Amniotic stem cell (primary cell): ENCODE results near the gene PGAM2.

Experiments
- DNase-seq: peaks from one replicate; lab custom pipeline; 2025; lab: John Stamatoyannopoulos, UW

Gene PGAM2

GRCh38 chr7:44064791-44065430, 456 bp downstream of the PGAM2 start:
- DNase-seq, result no peak

- DNase-seq, result no peak
Measured at GRCh38 chr7:44063894-44064651, 1.3 kb downstream of the PGAM2 start.

GRCh38 chr7:44063547-44063893, 1.8 kb downstream of the PGAM2 start:
- no peak for DNase-seq

- DNase-seq, result no peak
Measured at GRCh38 chr7:44062903-44063295, 2.5 kb downstream of the PGAM2 start.

- DNase-seq, result no peak
Measured at GRCh38 chr7:44062180-44062902, 3.0 kb downstream of the PGAM2 start.

- no peak for DNase-seq
Measured at GRCh38 chr7:44061645-44062179, 3.7 kb downstream of the PGAM2 start.

DNA sequence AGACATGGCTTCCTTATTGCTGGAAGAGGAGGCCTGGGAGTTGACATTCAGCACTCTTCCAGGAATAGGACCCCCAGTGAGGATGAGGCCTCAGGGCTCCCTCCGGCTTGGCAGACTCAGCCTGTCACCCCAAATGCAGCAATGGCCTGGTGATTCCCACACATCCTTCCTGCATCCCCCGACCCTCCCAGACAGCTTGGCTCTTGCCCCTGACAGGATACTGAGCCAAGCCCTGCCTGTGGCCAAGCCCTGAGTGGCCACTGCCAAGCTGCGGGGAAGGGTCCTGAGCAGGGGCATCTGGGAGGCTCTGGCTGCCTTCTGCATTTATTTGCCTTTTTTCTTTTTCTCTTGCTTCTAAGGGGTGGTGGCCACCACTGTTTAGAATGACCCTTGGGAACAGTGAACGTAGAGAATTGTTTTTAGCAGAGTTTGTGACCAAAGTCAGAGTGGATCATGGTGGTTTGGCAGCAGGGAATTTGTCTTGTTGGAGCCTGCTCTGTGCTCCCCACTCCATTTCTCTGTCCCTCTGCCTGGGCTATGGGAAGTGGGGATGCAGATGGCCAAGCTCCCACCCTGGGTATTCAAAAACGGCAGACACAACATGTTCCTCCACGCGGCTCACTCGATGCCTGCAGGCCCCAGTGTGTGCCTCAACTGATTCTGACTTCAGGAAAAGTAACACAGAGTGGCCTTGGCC, 4.3 kb downstream of the PGAM2 start:
- DNase-seq, result no peak

GRCh38 chr7:44060091-44060947, 5.0 kb downstream of the PGAM2 start:
- DNase-seq, result no peak

- DNase-seq, result no peak
Measured at GRCh38 chr7:44059219-44060090, 5.9 kb downstream of the PGAM2 start.

- DNase-seq, result no peak
Measured at GRCh38 chr7:44058759-44059218, 6.6 kb downstream of the PGAM2 start.

- no peak for DNase-seq
Measured at GRCh38 chr7:44057849-44058758, 7.3 kb downstream of the PGAM2 start.

- no peak for DNase-seq
Measured at GRCh38 chr7:44057181-44057848, 8.1 kb downstream of the PGAM2 start.

DNA sequence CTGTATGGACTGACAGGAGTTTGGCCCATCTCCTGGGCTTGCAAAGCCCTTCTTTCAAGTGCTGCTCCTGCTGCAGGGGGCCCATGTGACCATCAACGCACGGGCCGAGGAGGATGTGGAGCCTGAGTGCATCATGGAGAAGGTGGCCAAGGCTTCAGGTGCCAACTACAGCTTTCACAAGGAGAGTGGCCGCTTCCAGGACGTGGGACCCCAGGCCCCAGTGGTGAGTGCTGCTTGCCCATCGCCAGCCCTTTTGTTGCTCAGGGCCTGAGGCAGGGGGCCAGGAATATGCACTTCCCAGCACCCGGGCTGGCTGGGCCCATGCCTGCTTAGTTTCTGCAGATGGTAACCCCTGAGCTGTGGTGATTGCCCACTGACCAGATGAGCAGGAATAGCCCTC, 8.7 kb downstream of the PGAM2 start:
- DNase-seq, result no peak

- no peak for DNase-seq
Measured at GRCh38 chr7:44052771-44053365, 12.5 kb downstream of the PGAM2 start.

GRCh38 chr7:44051611-44052220, 13.7 kb downstream of the PGAM2 start:
- no peak for DNase-seq

- no peak for DNase-seq
Measured at GRCh38 chr7:44050915-44051560, 14.3 kb downstream of the PGAM2 start.
